SU-DHL-6 (cell line): Measurements from ENCODE around the gene RGL4.

Experiments used
- CTCF ChIP-seq: fragments of 200-600 bp; sonication (generic); IDR thresholded peaks from one replicate; pipeline ENCODE4 v1.5.1; 2017; ENCODE audit warnings: antibody characterized with exemption, mild to moderate bottlenecking, low read length, moderate library complexity; ENCODE audit not compliant: insufficient read depth, poor library complexity, severe bottlenecking
- EZH2phosphoT487 ChIP-seq: fragments of 200-600 bp; sonication (generic), shearing (Covaris generic); conservative IDR thresholded peaks from 2 replicates; pipeline ENCODE4 v1.6.1; 2018; ENCODE audit warnings: mild to moderate bottlenecking, antibody characterized with exemption, low read length, moderate library complexity, mixed read lengths

GRCh38 chr22:23714596-23715578, 24.1 kb downstream of the RGL4 start:
- TF ChIP-seq CTCF = no peak
- TF ChIP-seq EZH2phosphoT487 = no peak
